GM21367 (cell line): ENCODE measurements around the gene RNU1-1.
"Not testable (repeated sequence)": the region's sequence is repeated elsewhere in the genome, so short reads cannot be mapped to it uniquely, and the experiment has no call there.

Experiments
- ATAC-seq: cut with Tn5 transposase; IDR thresholded peaks from one replicate; pipeline ENCODE4 v1.9.1; 2021; ENCODE audit not compliant: unreplicated experiment

Gene RNU1-1

GRCh38 chr1:16498047-16498446 lies 16.0 kb downstream of the RNU1-1 start:
- ATAC-seq: not testable (repeated sequence)

- ATAC-seq: not testable (repeated sequence)
Observed at GRCh38 chr1:16497474-16497904, 16.6 kb downstream of the RNU1-1 start.

GRCh38 chr1:16493731-16494130 lies 20.4 kb downstream of the RNU1-1 start:
- ATAC-seq: not testable (repeated sequence)

GRCh38 chr1:16492937-16493336 lies 21.1 kb downstream of the RNU1-1 start:
- not testable (repeated sequence) for ATAC-seq

GRCh38 chr1:16491056-16491675 lies 22.9 kb downstream of the RNU1-1 start:
- ATAC-seq: no peak

- ATAC-seq: not testable (repeated sequence)
Observed at GRCh38 chr1:16489195-16489880, 24.7 kb downstream of the RNU1-1 start.

GRCh38 chr1:16487011-16487410 lies 27.1 kb downstream of the RNU1-1 start:
- ATAC-seq: not testable (repeated sequence)

- ATAC-seq: not testable (repeated sequence)
Observed at GRCh38 chr1:16486316-16486715, 27.8 kb downstream of the RNU1-1 start.

GRCh38 chr1:16484931-16485330 lies 29.2 kb downstream of the RNU1-1 start:
- ATAC-seq: no peak

GRCh38 chr1:16484501-16484835 lies 29.6 kb downstream of the RNU1-1 start:
- no peak for ATAC-seq

GRCh38 chr1:16483639-16484500 lies 30.2 kb downstream of the RNU1-1 start:
- not testable (repeated sequence) for ATAC-seq

GRCh38 chr1:16483146-16483545 lies 30.9 kb downstream of the RNU1-1 start:
- ATAC-seq: not testable (repeated sequence)

- no peak for ATAC-seq
Observed at GRCh38 chr1:16478091-16478490, 36.0 kb downstream of the RNU1-1 start.

- not testable (repeated sequence) for ATAC-seq
Observed at GRCh38 chr1:16475771-16476770, 38.0 kb downstream of the RNU1-1 start.

- ATAC-seq: not testable (repeated sequence)
Observed at GRCh38 chr1:16474891-16475290, 39.2 kb downstream of the RNU1-1 start.

- ATAC-seq: no peak
Observed at GRCh38 chr1:16474166-16474800, 39.8 kb downstream of the RNU1-1 start.

GRCh38 chr1:16468558-16468957 lies 45.5 kb downstream of the RNU1-1 start:
- no peak for ATAC-seq

- no peak for ATAC-seq
Observed at GRCh38 chr1:16464917-16465625, 49.0 kb downstream of the RNU1-1 start.
